Measurements from ENCODE around the gene LRAT.

Gene LRAT

GRCh38 chr4:154736770-154737169 lies 7.0 kb upstream of the LRAT start:
- Mint-ChIP-seq H3K4me1 (no peaks in the 10 kb centered on the region), H3K9me3 (no peaks in the 10 kb centered on the region), H3K27me3 (peaks cover 27% of the 10 kb centered on the region), H3K36me3 (ENCODE audit: insufficient read depth) (no peaks in the 10 kb centered on the region), H3K4me3 (no peak overlapping the region), H3K27ac (ENCODE audit: low read depth) (no peak overlapping the region)
- ATAC-seq (replicated peaks; ENCODE audit: extremely low read depth, poor library complexity, severe bottlenecking) = no peak
- no peak for DNase-seq (ENCODE audit: low spot score in 2 of 2)

- Mint-ChIP-seq H3K36me3 (ENCODE audit: insufficient read depth) (peaks cover 2% of the 10 kb centered on the region), H3K4me3 (no peak overlapping the region), H3K27me3 (peaks cover 31% of the 10 kb centered on the region), H3K27ac (ENCODE audit: low read depth) (no peak overlapping the region), H3K9me3 (no peaks in the 10 kb centered on the region), H3K4me1 (no peaks in the 10 kb centered on the region)
- no peak for DNase-seq (ENCODE audit: low spot score in 2 of 2)
- ATAC-seq (replicated peaks; ENCODE audit: extremely low read depth, poor library complexity, severe bottlenecking) = no peak
These were observed 5.4 kb upstream of the LRAT start for GRCh38 chr4:154738426-154738825.

GRCh38 chr4:154739111-154739510 lies 4.7 kb upstream of the LRAT start:
- DNase-seq (ENCODE audit: low spot score in 2 of 2) (no peak), ATAC-seq (replicated peaks; ENCODE audit: extremely low read depth, poor library complexity, severe bottlenecking) (no peak)
- H3K4me1 Mint-ChIP-seq = peaks cover 3% of the 10 kb centered on the region
- peaks cover 31% of the 10 kb centered on the region for H3K27me3 Mint-ChIP-seq
- H3K36me3 Mint-ChIP-seq (ENCODE audit: insufficient read depth) = peaks cover 2% of the 10 kb centered on the region
- H3K9me3 Mint-ChIP-seq = no peaks in the 10 kb centered on the region
- no peak overlapping the region for H3K27ac Mint-ChIP-seq (ENCODE audit: low read depth)
- no peak overlapping the region for H3K4me3 Mint-ChIP-seq

- ATAC-seq (replicated peaks; ENCODE audit: extremely low read depth, poor library complexity, severe bottlenecking) (no peak), DNase-seq (ENCODE audit: low spot score in 2 of 2) (no peak)
- Mint-ChIP-seq H3K4me1 (peaks cover 5% of the 10 kb centered on the region), H3K27ac (ENCODE audit: low read depth) (no peak overlapping the region), H3K4me3 (no peak overlapping the region), H3K36me3 (ENCODE audit: insufficient read depth) (peaks cover 2% of the 10 kb centered on the region), H3K9me3 (no peaks in the 10 kb centered on the region), H3K27me3 (peaks cover 45% of the 10 kb centered on the region)
These were observed 3.3 kb upstream of the LRAT start for GRCh38 chr4:154740462-154740861.

GRCh38 chr4:154741131-154741665 lies 2.6 kb upstream of the LRAT start:
- no peak for DNase-seq (ENCODE audit: low spot score in 2 of 2)
- Mint-ChIP-seq H3K9me3 (no peaks in the 10 kb centered on the region), H3K27ac (ENCODE audit: low read depth) (no peak overlapping the region), H3K27me3 (peaks cover 52% of the 10 kb centered on the region), H3K36me3 (ENCODE audit: insufficient read depth) (peaks cover 2% of the 10 kb centered on the region), H3K4me1 (peaks cover 5% of the 10 kb centered on the region), H3K4me3 (no peak overlapping the region)
- ATAC-seq (replicated peaks; ENCODE audit: extremely low read depth, poor library complexity, severe bottlenecking) = no peak

GRCh38 chr4:154741922-154742850 lies 1.6 kb upstream of the LRAT start:
- peaks cover 2% of the 10 kb centered on the region for H3K36me3 Mint-ChIP-seq (ENCODE audit: insufficient read depth)
- no peaks in the 10 kb centered on the region for H3K9me3 Mint-ChIP-seq
- H3K27ac Mint-ChIP-seq (ENCODE audit: low read depth) = no peak overlapping the region
- DNase-seq (ENCODE audit: low spot score in 2 of 2) (no peak), ATAC-seq (replicated peaks; ENCODE audit: extremely low read depth, poor library complexity, severe bottlenecking) (no peak)
- peaks cover 62% of the 10 kb centered on the region for H3K27me3 Mint-ChIP-seq
- no peak overlapping the region for H3K4me3 Mint-ChIP-seq
- peaks cover 5% of the 10 kb centered on the region for H3K4me1 Mint-ChIP-seq

- peaks cover 2% of the 10 kb centered on the region for H3K36me3 Mint-ChIP-seq (ENCODE audit: insufficient read depth)
- peak overlapping the region; percentile 78 for H3K4me3 Mint-ChIP-seq
- peaks cover 5% of the 10 kb centered on the region for H3K4me1 Mint-ChIP-seq
- H3K27ac Mint-ChIP-seq (ENCODE audit: low read depth) = no peak overlapping the region
- peaks cover 71% of the 10 kb centered on the region for H3K27me3 Mint-ChIP-seq
- H3K9me3 Mint-ChIP-seq = no peaks in the 10 kb centered on the region
- ATAC-seq (replicated peaks; ENCODE audit: extremely low read depth, poor library complexity, severe bottlenecking) (no peak), DNase-seq (ENCODE audit: low spot score in 2 of 2) (no peak)
These were observed 634 bp downstream of the LRAT start for GRCh38 chr4:154744341-154744926.

GRCh38 chr4:154757713-154758112 lies 13.9 kb downstream of the LRAT start:
- ATAC-seq (replicated peaks; ENCODE audit: extremely low read depth, poor library complexity, severe bottlenecking) (no peak), DNase-seq (ENCODE audit: low spot score in 2 of 2) (no peak)
- Mint-ChIP-seq H3K27me3 (no peaks in the 10 kb centered on the region), H3K27ac (ENCODE audit: low read depth) (no peak overlapping the region), H3K9me3 (no peaks in the 10 kb centered on the region), H3K4me1 (no peaks in the 10 kb centered on the region), H3K4me3 (no peak overlapping the region), H3K36me3 (ENCODE audit: insufficient read depth) (no peaks in the 10 kb centered on the region)

GRCh38 chr4:154760895-154761294 lies 17.1 kb downstream of the LRAT start:
- Mint-ChIP-seq H3K27me3 (no peaks in the 10 kb centered on the region), H3K4me1 (no peaks in the 10 kb centered on the region), H3K27ac (ENCODE audit: low read depth) (no peak overlapping the region), H3K9me3 (no peaks in the 10 kb centered on the region), H3K36me3 (ENCODE audit: insufficient read depth) (no peaks in the 10 kb centered on the region), H3K4me3 (no peak overlapping the region)
- ATAC-seq (replicated peaks; ENCODE audit: extremely low read depth, poor library complexity, severe bottlenecking) (no peak), DNase-seq (ENCODE audit: low spot score in 2 of 2) (no peak)

GRCh38 chr4:154778264-154778663 lies 34.5 kb downstream of the LRAT start:
- Mint-ChIP-seq H3K27me3 (peaks cover 9% of the 10 kb centered on the region), H3K9me3 (peaks cover 12% of the 10 kb centered on the region), H3K4me1 (no peaks in the 10 kb centered on the region), H3K36me3 (ENCODE audit: insufficient read depth) (no peaks in the 10 kb centered on the region), H3K4me3 (no peak overlapping the region), H3K27ac (ENCODE audit: low read depth) (no peak overlapping the region)
- no peak for DNase-seq (ENCODE audit: low spot score in 2 of 2)
- ATAC-seq (replicated peaks; ENCODE audit: extremely low read depth, poor library complexity, severe bottlenecking) = no peak

GRCh38 chr4:154779362-154779947 lies 35.7 kb downstream of the LRAT start:
- DNase-seq (ENCODE audit: low spot score in 2 of 2) (no peak), ATAC-seq (replicated peaks; ENCODE audit: extremely low read depth, poor library complexity, severe bottlenecking) (no peak)
- Mint-ChIP-seq H3K9me3 (peaks cover 10% of the 10 kb centered on the region), H3K4me1 (no peaks in the 10 kb centered on the region), H3K4me3 (no peak overlapping the region), H3K27ac (ENCODE audit: low read depth) (no peak overlapping the region), H3K36me3 (ENCODE audit: insufficient read depth) (no peaks in the 10 kb centered on the region), H3K27me3 (peaks cover 9% of the 10 kb centered on the region)

- H3K27me3 Mint-ChIP-seq = peaks cover 9% of the 10 kb centered on the region
- ATAC-seq (replicated peaks; ENCODE audit: extremely low read depth, poor library complexity, severe bottlenecking) (no peak), DNase-seq (ENCODE audit: low spot score in 2 of 2) (no peak)
- peaks cover 3% of the 10 kb centered on the region for H3K9me3 Mint-ChIP-seq
- H3K27ac Mint-ChIP-seq (ENCODE audit: low read depth) = no peak within 1 kb of the TSS
- H3K36me3 Mint-ChIP-seq (ENCODE audit: insufficient read depth) = no peaks in the 10 kb centered on the region
- no peak within 1 kb of the TSS for H3K4me3 Mint-ChIP-seq
- no peaks in the 10 kb centered on the region for H3K4me1 Mint-ChIP-seq
These were observed 37.6 kb downstream of the LRAT start, which contains the start of gene RBM46 for GRCh38 chr4:154781126-154781982. TSS of gene RBM46 (plus strand) at chr4:154781272. CDS start at chr4:154796753, 15,481 bp downstream.

All from central memory CD8-positive, alpha-beta T cell (primary cell).